GM23248 (cell line): ENCODE results near the gene KIDINS220.

ENCODE experiments used
- EZH2 ChIP-seq: fragments of 200-600 bp; sonication (generic); IDR thresholded peaks from 2 replicates; pipeline ENCODE4 v1.6.1; 2018; ENCODE audit warnings: antibody characterized with exemption, mild to moderate bottlenecking; ENCODE audit not compliant: insufficient read depth, poor library complexity, severe bottlenecking
- EZH2phosphoT487 ChIP-seq: fragments of 200-600 bp; sonication (generic); IDR thresholded peaks from 2 replicates; pipeline ENCODE4 v1.6.1; 2018; ENCODE audit warnings: antibody characterized with exemption, moderate library complexity, mild to moderate bottlenecking, low read depth; ENCODE audit not compliant: insufficient read depth

GRCh38 chr2:8722986-8723385, 114.4 kb downstream of the KIDINS220 start:
- no peak for TF ChIP-seq EZH2phosphoT487
- no peak for TF ChIP-seq EZH2
